KMS-11 (cell line): ENCODE data around the gene FNDC4.

Source experiments
- H2AFZ ChIP-seq: fragments of 200-600 bp; sonication (generic); 2 replicates; pipeline ENCODE4 v1.6.1; 2016; ENCODE audit warnings: antibody characterized with exemption, mixed run types, low read depth
- H3K27ac ChIP-seq: fragments of 200-600 bp; sonication (generic); 2 replicates; pipeline ENCODE4 v1.6.1; 2016; ENCODE audit warnings: mild to moderate bottlenecking, mixed run types
- H3K27me3 ChIP-seq: fragments of 200-600 bp; sonication (generic); 2 replicates; pipeline ENCODE4 v1.6.1; 2017; ENCODE audit warnings: mild to moderate bottlenecking, low read depth, mixed run types, moderate library complexity; ENCODE audit not compliant: insufficient read depth
- H3K36me3 ChIP-seq: fragments of 200-600 bp; sonication (generic); 2 replicates; pipeline ENCODE4 v1.6.1; 2017; ENCODE audit warnings: mild to moderate bottlenecking, mixed run types; ENCODE audit not compliant: insufficient read depth
- H3K4me1 ChIP-seq: fragments of 200-600 bp; sonication (generic); 2 replicates; pipeline ENCODE4 v1.6.1; 2016; ENCODE audit warnings: mild to moderate bottlenecking, low read depth, mixed run types; ENCODE audit not compliant: poor library complexity, severe bottlenecking
- H3K4me2 ChIP-seq: fragments of 200-600 bp; sonication (generic); 2 replicates; pipeline ENCODE4 v1.7.0; 2016; ENCODE audit warnings: mild to moderate bottlenecking, mixed run types
- H3K4me3 ChIP-seq: fragments of 200-600 bp; sonication (generic); IDR thresholded peaks from 2 replicates; pipeline ENCODE4 v1.6.1; 2017; ENCODE audit warnings: low read depth, low read length, mixed read lengths; ENCODE audit not compliant: insufficient read depth
- H3K79me2 ChIP-seq: fragments of 200-600 bp; sonication (generic); 2 replicates; pipeline ENCODE4 v1.6.1; 2016; ENCODE audit warnings: low read depth, mixed run types; ENCODE audit not compliant: insufficient read depth
- H3K9ac ChIP-seq: fragments of 200-600 bp; sonication (generic); 2 replicates; pipeline ENCODE4 v1.6.1; 2016; ENCODE audit warnings: mild to moderate bottlenecking, mixed run types
- H4K20me1 ChIP-seq: fragments of 200-600 bp; sonication (generic); 2 replicates; pipeline ENCODE4 v1.6.1; 2016; ENCODE audit warnings: mild to moderate bottlenecking, mixed run types; ENCODE audit not compliant: insufficient read depth
- CTCF ChIP-seq: fragments of 200-600 bp; sonication (generic); conservative IDR thresholded peaks from 2 replicates; pipeline ENCODE4 v1.6.1; 2017; ENCODE audit warnings: low read depth, mild to moderate bottlenecking, antibody characterized with exemption, low read length, moderate library complexity, mixed read lengths

FNDC4 gene

DNA sequence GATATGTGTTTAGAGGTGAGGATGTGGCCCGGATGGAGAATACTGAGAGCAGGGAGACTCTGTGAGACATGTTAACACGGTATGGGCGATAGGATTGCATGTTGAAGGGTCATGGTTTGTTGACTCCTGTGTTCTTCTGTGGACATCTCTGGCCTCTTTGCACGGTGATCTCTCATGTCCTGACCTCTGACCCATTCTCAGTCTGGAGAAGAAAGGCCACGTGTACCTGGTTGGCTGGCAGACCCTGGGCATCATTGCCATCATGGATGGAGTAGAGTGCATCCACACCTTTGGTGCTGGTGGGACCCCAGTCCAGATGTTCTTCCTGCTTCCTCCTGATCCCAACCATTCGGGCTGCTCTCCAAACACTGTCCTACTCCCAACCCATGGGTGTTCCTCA is 11.6 kb upstream of the FNDC4 start:
- no peaks in the 10 kb centered on the region for H3K79me2 ChIP-seq
- no peak overlapping the region for H3K4me2 ChIP-seq
- no peak overlapping the region for H3K9ac ChIP-seq
- H4K20me1 ChIP-seq, result no peaks in the 10 kb centered on the region
- H3K27me3 ChIP-seq, result no peaks in the 10 kb centered on the region
- no peak overlapping the region for H2AFZ ChIP-seq
- no peak overlapping the region for H3K4me3 ChIP-seq
- no peak for TF ChIP-seq CTCF
- no peaks in the 10 kb centered on the region for H3K4me1 ChIP-seq
- H3K27ac ChIP-seq, result no peak overlapping the region
- H3K36me3 ChIP-seq, result no peaks in the 10 kb centered on the region

GRCh38 chr2:27502142-27502541 is 7.1 kb upstream of the FNDC4 start:
- no peak overlapping the region for H3K27ac ChIP-seq
- no peak overlapping the region for H3K4me2 ChIP-seq
- no peaks in the 10 kb centered on the region for H3K36me3 ChIP-seq
- H3K4me1 ChIP-seq, result no peaks in the 10 kb centered on the region
- no peaks in the 10 kb centered on the region for H3K27me3 ChIP-seq
- TF ChIP-seq CTCF, result no peak
- no peaks in the 10 kb centered on the region for H3K79me2 ChIP-seq
- H3K9ac ChIP-seq, result no peak overlapping the region
- no peak overlapping the region for H2AFZ ChIP-seq
- H4K20me1 ChIP-seq, result no peaks in the 10 kb centered on the region
- no peak overlapping the region for H3K4me3 ChIP-seq

- no peak overlapping the region for H3K27ac ChIP-seq
- no peaks in the 10 kb centered on the region for H3K36me3 ChIP-seq
- TF ChIP-seq CTCF, result no peak
- H4K20me1 ChIP-seq, result no peaks in the 10 kb centered on the region
- H3K9ac ChIP-seq, result no peak overlapping the region
- H3K4me2 ChIP-seq, result no peak overlapping the region
- no peak overlapping the region for H2AFZ ChIP-seq
- H3K79me2 ChIP-seq, result no peaks in the 10 kb centered on the region
- no peaks in the 10 kb centered on the region for H3K4me1 ChIP-seq
- H3K27me3 ChIP-seq, result no peaks in the 10 kb centered on the region
- no peak overlapping the region for H3K4me3 ChIP-seq
Observed at GRCh38 chr2:27501042-27501441, 6.0 kb upstream of the FNDC4 start.

- Histone ChIP-seq H3K4me1 (no peaks in the 10 kb centered on the region), H3K27ac (no peak overlapping the region), H3K4me2 (no peak overlapping the region), H3K9ac (no peak overlapping the region), H2AFZ (no peak overlapping the region), H3K36me3 (no peaks in the 10 kb centered on the region), H3K27me3 (no peaks in the 10 kb centered on the region), H4K20me1 (no peaks in the 10 kb centered on the region), H3K79me2 (no peaks in the 10 kb centered on the region), H3K4me3 (no peak overlapping the region)
- no peak for TF ChIP-seq CTCF
Observed at GRCh38 chr2:27498975-27499374, 4.0 kb upstream of the FNDC4 start.

- TF ChIP-seq CTCF, result no peak
- Histone ChIP-seq H3K27me3 (no peaks in the 10 kb centered on the region), H3K79me2 (no peaks in the 10 kb centered on the region), H3K4me2 (no peak overlapping the region), H2AFZ (no peak overlapping the region), H4K20me1 (no peaks in the 10 kb centered on the region), H3K36me3 (no peaks in the 10 kb centered on the region), H3K4me3 (no peak overlapping the region), H3K4me1 (no peaks in the 10 kb centered on the region), H3K9ac (no peak overlapping the region), H3K27ac (no peak overlapping the region)
Observed at GRCh38 chr2:27497288-27497627, 2.3 kb upstream of the FNDC4 start.
